Mucosa of rectum (tissue), 2 donors: Measurements from ENCODE around the gene ALG12.

Experiments used
- H3K27ac ChIP-seq, 2 donors: one replicate each; pipeline ENCODE4 v1.7.0; 2013; ENCODE audit warnings: inconsistent platforms in 2 of 2, low read depth in 2 of 2, low read length in 2 of 2
- H3K27me3 ChIP-seq, 2 donors: one replicate each; pipeline ENCODE4 v1.7.0; 2013; ENCODE audit warnings: low read length in 2 of 2; ENCODE audit not compliant: control insufficient read depth in 2 of 2, insufficient read depth in 2 of 2
- H3K36me3 ChIP-seq, 2 donors: one replicate each; pipeline ENCODE4 v1.7.0; 2013; ENCODE audit warnings: low read length in 2 of 2; ENCODE audit not compliant: control insufficient read depth in 2 of 2, insufficient read depth in 2 of 2
- H3K4me1 ChIP-seq, 2 donors: one replicate each; pipeline ENCODE4 v1.7.0; 2013; ENCODE audit warnings: low read length in 2 of 2, mild to moderate bottlenecking in 1 of 2; ENCODE audit not compliant: control insufficient read depth in 2 of 2, insufficient read depth in 2 of 2
- H3K4me3 ChIP-seq, 2 donors: one replicate each; pipeline ENCODE4 v1.7.0; 2013; ENCODE audit warnings: low read length in 2 of 2
- H3K9ac ChIP-seq, 2 donors: one replicate each; pipeline ENCODE4 v1.7.0; 2013; ENCODE audit warnings: low read length in 2 of 2, low read depth in 1 of 2, mild to moderate bottlenecking in 1 of 2
- H3K9me3 ChIP-seq, 2 donors: one replicate each; pipeline ENCODE4 v1.7.0; 2013; ENCODE audit warnings: low read length in 2 of 2; ENCODE audit not compliant: control insufficient read depth in 2 of 2
- donor health status: healthy.
- donor health status: Normal muscosa, but diverticular disease.

ALG12 gene

DNA sequence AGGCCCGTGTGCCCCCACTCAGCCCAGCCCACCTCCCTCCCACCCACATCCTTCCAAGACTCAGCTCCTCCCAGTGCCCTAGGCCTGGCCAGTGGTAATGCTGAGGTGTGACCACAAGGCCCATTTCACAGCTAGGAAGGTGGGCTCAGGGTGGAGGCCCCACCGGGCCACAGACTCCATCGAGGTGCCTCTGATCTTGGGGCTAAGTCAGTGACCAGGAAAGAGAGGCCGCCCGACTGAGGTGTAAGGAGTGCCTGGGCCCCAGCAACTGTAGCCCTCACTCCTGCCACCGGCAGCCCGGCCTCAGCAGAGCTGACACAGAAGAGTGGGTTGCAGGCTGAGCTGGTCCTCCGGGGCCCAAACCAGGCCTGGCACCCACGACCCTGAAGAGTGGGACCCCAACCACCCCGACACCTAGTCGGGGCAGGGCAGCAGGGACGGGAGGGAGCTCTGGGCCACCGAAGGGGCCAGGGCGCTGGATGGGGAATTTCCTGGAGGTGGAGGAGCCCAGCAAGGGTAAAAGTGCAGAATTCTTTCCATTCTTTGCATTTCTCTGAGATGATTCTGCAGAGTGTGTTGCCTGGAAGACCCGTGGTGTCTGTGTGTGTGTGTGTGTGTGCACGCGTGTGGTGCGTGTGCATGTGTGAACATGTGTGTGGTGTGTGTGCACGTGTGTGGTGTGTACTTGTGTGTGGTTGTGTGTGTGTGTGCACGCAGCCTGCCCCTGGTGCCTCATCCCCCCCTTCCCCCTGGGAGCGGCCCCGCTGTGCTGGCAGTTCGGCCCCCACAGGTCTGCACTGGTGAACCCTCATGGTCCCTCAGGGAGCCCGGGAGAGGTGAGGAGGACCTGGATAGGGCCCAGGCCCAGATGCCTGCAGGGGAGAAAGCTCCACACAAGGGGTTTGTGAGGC, 34.0 kb upstream of the ALG12 start:
- Histone ChIP-seq H3K36me3 (no peaks in the 10 kb centered on the region), H3K4me3 (no peak overlapping the region), H3K27ac (peak overlapping the region; percentile 94 to 100), H3K27me3 (no peaks in the 10 kb centered on the region), H3K4me1 (peaks cover 38 to 48% of the 10 kb centered on the region in 2 donors), H3K9me3 (no peaks in the 10 kb centered on the region), H3K9ac (peak overlapping the region in 1 of 2 donors; percentile 71)

DNA sequence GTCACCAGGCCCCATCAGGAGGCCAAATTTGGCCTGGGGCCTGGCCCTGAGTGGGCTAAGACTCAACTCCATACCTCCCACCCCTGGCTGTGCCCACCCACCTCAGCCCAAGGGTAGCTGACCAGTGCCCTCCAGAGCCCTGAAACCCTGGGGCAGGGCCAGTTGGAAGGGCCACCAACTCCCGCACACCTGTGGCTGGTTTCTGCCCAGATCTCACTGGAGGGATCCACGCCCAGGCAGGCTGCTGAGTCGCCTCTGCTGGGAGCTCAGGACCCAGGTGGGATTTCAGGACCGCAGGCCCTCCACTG, 33.4 kb upstream of the ALG12 start:
- peaks cover 44 to 54% of the 10 kb centered on the region in 2 donors for H3K4me1 ChIP-seq

DNA sequence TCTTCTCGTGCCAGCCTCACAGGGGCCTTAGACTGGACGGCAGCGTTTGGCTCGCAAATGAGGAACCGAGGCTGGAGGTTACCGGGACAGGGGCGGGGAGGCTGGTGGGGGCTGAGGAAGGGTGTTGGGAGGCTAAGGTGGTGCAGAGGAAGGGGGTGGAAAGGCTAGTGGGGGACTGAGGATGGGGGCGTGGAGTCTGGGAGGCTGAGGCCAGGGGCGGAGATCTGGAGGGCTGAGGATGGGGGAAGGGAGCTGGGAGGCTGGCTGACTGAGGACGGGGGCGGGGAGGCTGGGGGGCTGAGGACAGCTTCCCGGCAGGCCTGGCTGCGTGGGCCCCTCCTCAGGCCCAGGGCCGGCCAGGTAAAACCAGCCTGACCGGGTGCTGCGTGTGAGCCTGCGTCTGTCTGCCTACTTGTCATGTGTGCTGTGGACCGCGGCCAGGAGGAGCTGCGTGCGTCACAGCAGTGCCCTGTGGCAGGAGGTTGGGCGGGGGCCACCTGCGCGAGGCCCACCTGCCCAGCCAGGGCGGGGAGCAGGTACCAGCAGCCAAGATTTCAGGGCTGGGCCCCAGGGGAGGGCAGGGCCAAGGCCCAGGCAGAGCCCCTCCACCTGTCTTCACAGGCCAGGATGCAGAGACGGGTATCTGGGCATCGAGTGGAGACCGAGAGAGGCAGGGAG, 32.9 kb upstream of the ALG12 start:
- no peaks in the 10 kb centered on the region for H3K36me3 ChIP-seq
- peaks cover 48 to 59% of the 10 kb centered on the region in 2 donors for H3K4me1 ChIP-seq
- H3K9ac ChIP-seq: peak overlapping the region; percentile 56 to 71
- peak overlapping the region; percentile 94 to 100 for H3K27ac ChIP-seq
- no peak overlapping the region for H3K4me3 ChIP-seq
- H3K9me3 ChIP-seq: no peaks in the 10 kb centered on the region
- H3K27me3 ChIP-seq: no peaks in the 10 kb centered on the region

More for the DNA sequence above, 33.4 kb upstream of the ALG12 start:
- Histone ChIP-seq H3K4me3 (no peak overlapping the region), H3K36me3 (no peaks in the 10 kb centered on the region), H3K27me3 (no peaks in the 10 kb centered on the region), H3K9me3 (no peaks in the 10 kb centered on the region), H3K27ac (peak overlapping the region; percentile 94 to 100), H3K9ac (peak overlapping the region in 1 of 2 donors; percentile 71)

DNA sequence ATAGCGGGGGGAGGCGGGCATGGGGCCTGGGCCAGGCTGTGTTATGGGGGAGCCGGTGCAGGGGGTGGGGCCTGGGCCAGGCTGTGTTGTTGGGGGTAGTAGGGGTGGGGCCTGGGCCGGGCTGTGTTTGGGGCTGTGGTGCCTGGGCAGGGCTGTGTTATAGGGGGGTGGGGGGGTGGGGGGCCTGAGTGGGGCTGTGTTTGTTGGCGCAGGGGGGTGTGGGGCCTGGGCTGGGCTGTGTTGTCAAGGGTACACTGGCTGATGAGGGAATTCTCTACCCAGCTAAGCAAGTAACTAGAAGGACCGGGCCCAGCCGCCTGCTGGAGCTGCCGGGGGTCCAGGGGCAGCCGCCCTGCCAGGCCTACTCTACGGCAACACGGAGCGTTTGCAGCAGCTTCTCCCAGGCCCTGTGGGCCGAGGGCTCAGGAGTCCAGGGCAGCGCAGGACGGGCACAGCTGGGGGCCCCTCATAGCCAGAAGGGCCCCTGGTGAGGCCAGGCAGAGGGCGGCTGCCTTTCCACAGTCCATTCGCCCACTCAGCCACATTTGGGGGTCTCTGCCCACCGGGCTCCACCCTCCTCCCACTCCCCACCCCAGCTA, 32.3 kb upstream of the ALG12 start:
- peak overlapping the region; percentile 56 to 71 for H3K9ac ChIP-seq
- no peaks in the 10 kb centered on the region for H3K36me3 ChIP-seq
- H3K9me3 ChIP-seq: no peaks in the 10 kb centered on the region
- H3K4me3 ChIP-seq: no peak overlapping the region
- H3K27ac ChIP-seq: peak overlapping the region; percentile 98 to 100
- H3K4me1 ChIP-seq: peaks cover 50 to 63% of the 10 kb centered on the region in 2 donors
- no peaks in the 10 kb centered on the region for H3K27me3 ChIP-seq

DNA sequence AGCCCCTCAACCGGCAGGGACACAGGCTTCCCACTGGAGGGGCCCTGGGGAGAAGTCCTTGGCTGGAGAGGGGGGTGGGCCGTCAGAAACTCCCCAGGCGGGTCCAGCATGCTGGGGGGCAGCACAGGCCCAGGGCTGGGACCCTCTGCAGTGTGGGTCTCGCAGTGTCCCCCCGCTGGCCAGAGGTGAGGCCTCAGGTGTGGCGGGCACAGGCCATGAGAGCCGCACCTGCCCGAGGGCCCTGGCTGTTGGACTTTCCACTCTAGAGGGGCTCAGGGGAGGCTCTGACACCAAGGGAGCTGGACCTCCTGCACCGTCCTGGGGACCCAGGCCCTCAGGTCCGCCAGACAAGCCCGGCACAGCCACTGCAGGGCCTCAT, 31.7 kb upstream of the ALG12 start:
- Histone ChIP-seq H3K4me1 (peaks cover 50 to 63% of the 10 kb centered on the region in 2 donors), H3K9me3 (no peaks in the 10 kb centered on the region), H3K4me3 (no peak overlapping the region), H3K9ac (peak overlapping the region; percentile 52 to 94), H3K36me3 (no peaks in the 10 kb centered on the region), H3K27ac (peak overlapping the region; percentile 98 to 100), H3K27me3 (no peaks in the 10 kb centered on the region)

DNA sequence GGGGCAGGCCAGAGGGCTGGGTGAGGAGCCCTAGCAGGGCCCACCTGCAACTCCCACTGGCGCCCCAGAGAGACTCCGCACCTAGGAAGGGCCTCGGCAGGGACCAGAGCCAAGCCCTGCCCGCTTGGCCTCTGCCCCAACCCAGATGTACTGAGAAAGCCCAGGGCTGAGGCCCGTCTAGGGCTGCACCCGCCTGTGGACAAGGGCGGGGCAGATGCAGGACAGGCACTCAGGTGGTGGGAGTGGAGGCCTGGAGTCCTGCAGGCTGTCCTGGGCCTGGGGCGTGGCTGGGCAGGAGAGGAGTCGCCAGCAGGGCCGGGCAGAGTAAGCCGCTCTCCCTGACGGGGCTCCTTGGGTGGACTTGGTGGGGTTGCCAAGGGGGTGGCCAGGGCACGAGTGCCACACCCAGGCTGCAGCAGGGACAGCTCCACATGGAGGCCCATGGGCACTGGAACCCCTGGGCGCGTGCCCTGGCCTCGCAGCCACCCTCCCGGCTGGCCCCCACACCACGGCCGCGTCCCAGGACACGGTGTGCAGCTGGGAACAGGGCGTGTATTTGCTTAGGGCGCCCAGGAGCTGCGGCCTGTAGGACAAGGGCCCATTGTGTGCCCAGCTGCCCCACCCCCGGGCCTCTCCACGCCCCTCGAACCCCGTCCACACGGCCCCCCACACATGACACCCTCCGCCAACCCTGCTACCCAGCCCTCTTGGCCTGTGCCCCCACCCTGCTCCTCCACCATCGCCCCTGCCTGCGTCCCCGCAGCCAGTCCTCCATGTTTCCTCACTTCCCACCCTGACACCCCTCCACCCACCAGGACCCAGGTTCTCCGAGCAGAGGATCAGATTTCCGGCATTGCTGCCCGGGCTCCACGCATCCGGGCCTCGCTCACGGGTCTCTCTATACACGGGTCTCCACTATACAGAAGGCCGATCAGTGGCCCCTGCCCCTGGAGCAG, 31.0 kb upstream of the ALG12 start:
- Histone ChIP-seq H3K27me3 (no peaks in the 10 kb centered on the region), H3K4me3 (peak overlapping the region; percentile 69 to 84), H3K9ac (peak overlapping the region; percentile 92 to 94), H3K36me3 (no peaks in the 10 kb centered on the region), H3K4me1 (peaks cover 50 to 60% of the 10 kb centered on the region in 2 donors), H3K27ac (peak overlapping the region; percentile 98 to 100), H3K9me3 (no peaks in the 10 kb centered on the region)

DNA sequence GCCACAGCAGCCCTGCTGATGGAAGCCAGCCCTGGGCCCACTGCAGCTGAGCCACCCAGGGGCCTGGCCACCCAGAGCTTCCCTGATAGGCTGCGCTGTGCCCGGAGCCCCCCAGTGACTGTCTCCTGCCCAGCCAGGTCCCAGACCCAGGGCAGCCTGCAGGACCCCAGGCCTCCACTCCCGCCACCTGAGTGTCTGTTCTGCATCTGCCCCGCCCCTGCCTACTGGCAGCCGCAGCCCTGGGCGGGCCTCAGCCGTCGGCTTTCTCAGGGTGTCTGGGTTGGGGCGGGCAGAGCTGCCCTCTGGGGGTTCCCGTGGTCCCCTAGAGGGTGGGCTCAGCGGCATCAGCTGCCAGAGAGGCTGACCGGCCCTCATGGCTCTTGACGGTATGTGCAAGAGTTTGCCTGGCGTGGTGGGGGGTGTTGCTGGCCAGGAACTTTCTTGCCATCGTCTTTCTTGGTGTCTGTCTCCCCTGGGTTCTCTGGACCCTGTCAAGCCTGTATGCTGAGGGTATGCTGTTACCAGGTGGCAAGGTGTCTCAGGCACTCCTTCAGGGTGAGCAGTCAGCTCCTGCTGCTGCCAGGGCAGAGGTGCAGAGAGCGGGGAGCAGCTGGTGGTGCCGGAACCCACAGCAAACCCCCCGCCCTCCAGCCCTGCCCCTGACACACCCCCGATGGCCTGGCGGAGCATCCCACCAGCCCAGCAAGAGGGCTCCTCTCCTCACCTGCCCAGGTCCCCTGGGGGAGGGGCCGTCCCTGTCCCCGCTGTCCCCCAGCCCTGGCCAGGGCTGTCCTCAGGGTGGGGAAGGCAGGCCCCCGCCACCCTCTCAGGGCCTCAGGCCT, 30.1 kb upstream of the ALG12 start:
- Histone ChIP-seq H3K27me3 (no peaks in the 10 kb centered on the region), H3K4me3 (peak overlapping the region; percentile 69 to 84), H3K27ac (peak overlapping the region; percentile 98 to 100)

DNA sequence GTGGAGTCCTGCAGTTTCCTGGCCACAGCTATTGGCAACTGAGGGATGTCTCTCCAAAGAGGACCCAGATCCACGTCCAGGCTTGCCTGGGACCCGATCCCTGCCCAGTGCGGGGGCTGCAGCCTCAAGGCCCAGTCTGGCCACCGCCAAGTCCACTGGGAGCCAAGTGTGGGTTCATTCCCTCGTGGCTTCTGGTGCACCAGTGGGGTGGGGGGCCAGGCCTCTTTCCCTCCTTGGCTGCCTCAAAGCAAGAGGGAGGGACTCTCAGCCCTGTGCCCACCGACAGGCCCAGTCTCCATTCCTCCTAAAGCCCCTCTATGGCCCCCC, 29.0 kb upstream of the ALG12 start:
- H3K4me1 ChIP-seq: peaks cover 42 to 47% of the 10 kb centered on the region in 2 donors
- no peaks in the 10 kb centered on the region for H3K36me3 ChIP-seq
- peak overlapping the region; percentile 37 to 84 for H3K4me3 ChIP-seq
- peak overlapping the region; percentile 47 to 94 for H3K9ac ChIP-seq
- no peaks in the 10 kb centered on the region for H3K9me3 ChIP-seq
- peak overlapping the region; percentile 98 to 100 for H3K27ac ChIP-seq
- H3K27me3 ChIP-seq: no peaks in the 10 kb centered on the region

More for the DNA sequence above, 30.1 kb upstream of the ALG12 start:
- H3K9me3 ChIP-seq: no peaks in the 10 kb centered on the region
- peaks cover 50 to 54% of the 10 kb centered on the region in 2 donors for H3K4me1 ChIP-seq
- no peaks in the 10 kb centered on the region for H3K36me3 ChIP-seq
- peak overlapping the region; percentile 92 to 94 for H3K9ac ChIP-seq
